NCI-H524 treated with DMSO at 0.1 percent for 48 hours (cell line): ENCODE measurements around the gene MYMK.

Source experiments
- DNase-seq: peaks from one replicate; lab custom pipeline; 2025; lab: John Stamatoyannopoulos, UW

The MYMK gene

GRCh38 chr9:133535306-133535877 lies 10.6 kb upstream of the MYMK start:
- no peak for DNase-seq

GRCh38 chr9:133534346-133535291 lies 9.9 kb upstream of the MYMK start, which contains the start of gene ADAMTSL2:
Gene ADAMTSL2, plus strand, starts transcription at chr9:133534704. Its CDS starts 2,009 bp downstream, at chr9:133536713.
- peak; percentile 53 for DNase-seq

GRCh38 chr9:133533857-133534256 lies 9.1 kb upstream of the MYMK start:
- peak; percentile 35 for DNase-seq

GRCh38 chr9:133532937-133533668 lies 8.3 kb upstream of the MYMK start:
- peak; percentile 44 for DNase-seq

GRCh38 chr9:133531293-133531692 lies 6.5 kb upstream of the MYMK start:
- DNase-seq: no peak

- no peak for DNase-seq
Measured at GRCh38 chr9:133529874-133530273, 5.1 kb upstream of the MYMK start.

GRCh38 chr9:133529457-133529856 lies 4.7 kb upstream of the MYMK start:
- no peak for DNase-seq

- DNase-seq: no peak
Measured at GRCh38 chr9:133528876-133529241, 4.1 kb upstream of the MYMK start.

- no peak for DNase-seq
Measured at GRCh38 chr9:133528001-133528875, 3.5 kb upstream of the MYMK start.

- no peak for DNase-seq
Measured at GRCh38 chr9:133527444-133527920, 2.7 kb upstream of the MYMK start.

GRCh38 chr9:133526721-133527321 lies 2.1 kb upstream of the MYMK start:
- no peak for DNase-seq

GRCh38 chr9:133525677-133526076 lies 918 bp upstream of the MYMK start:
- DNase-seq: no peak

GRCh38 chr9:133524146-133524545 lies 613 bp downstream of the MYMK start:
- DNase-seq: no peak

- no peak for DNase-seq
Measured at GRCh38 chr9:133523106-133523505, 1.7 kb downstream of the MYMK start.

- DNase-seq: no peak
Measured at GRCh38 chr9:133522073-133522910, 2.5 kb downstream of the MYMK start.

GRCh38 chr9:133521122-133522072 lies 3.4 kb downstream of the MYMK start:
- peak; percentile 20 for DNase-seq

- no peak for DNase-seq
Measured at GRCh38 chr9:133520121-133520835, 4.5 kb downstream of the MYMK start.

GRCh38 chr9:133519693-133520092 lies 5.1 kb downstream of the MYMK start:
- DNase-seq: no peak
